ENCODE measurements around the gene CENPN. TPM values are rescaled to one million over a fixed set of nuclear protein-coding genes. Genes with fewer than 3 reads are reported as not detected.

CENPN gene
- total RNA-seq, 4 donors from 2014 or later = 4.9 to 12.7 (median 8.5) TPM

DNA sequence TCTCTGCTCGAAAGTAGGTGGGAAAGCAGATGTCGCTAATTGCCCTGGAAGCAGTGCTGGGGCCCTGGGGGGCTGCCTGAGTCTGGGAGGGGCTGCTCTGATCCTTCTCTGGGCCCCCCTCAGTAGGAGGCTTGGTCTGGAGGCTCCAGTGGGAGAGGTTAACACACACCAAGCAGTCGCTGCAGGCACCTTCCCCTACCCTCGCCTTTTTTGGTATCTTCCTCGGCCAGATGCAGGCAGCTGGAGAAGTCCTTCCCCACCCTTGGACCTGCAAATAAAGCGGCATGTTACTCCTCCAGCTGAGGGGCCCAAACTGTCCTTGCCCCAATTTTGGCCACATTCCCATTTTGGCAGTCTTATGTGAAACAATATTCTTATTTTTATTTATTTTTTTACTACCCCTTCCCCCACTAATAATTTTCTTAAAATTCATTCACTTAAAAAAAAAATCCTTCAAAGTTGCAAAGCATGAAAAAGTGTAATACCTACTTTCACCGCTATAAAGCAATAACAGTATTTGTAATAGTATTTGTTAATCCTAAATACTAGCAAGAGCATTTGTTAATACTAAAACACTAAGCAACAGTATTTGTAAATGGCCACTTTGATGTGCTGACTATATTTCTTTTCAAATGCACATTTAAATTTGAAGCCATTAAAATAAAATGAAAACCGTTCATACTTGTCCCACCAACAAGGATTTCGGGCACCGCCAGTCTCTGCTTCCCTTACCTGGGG, 55.0 kb downstream of the CENPN start:
- Histone ChIP-seq H3K36me3 (no peaks in the 10 kb centered on the region), H3K9me3 (no peaks in the 10 kb centered on the region), H3K27me3 (no peaks in the 10 kb centered on the region), H3K4me1 (no peaks in the 10 kb centered on the region), H3K4me3 (no peak overlapping the region), H3K27ac (no peak overlapping the region)
- DNase-seq = no peak
- intact Hi-C loops (cut with DNase I; ENCODE audit: low total_unique reads) (no loop called here), in situ Hi-C loops (cut with MboI; ENCODE audit: low pct_ligation_motif_present in 1 of 4, low pct_unique_long_range_greater_than_20kb in 1 of 4, low sequenced_read_pairs in 3 of 4) (no loop called here)
- 80 to 89% methylated on average over 7 to 10 of the region's 10 CpGs for WGBS, 2 donors (ENCODE audit: low coverage in 1 of 2)
- TF ChIP-seq EP300 (IDR thresholded peaks at IDR 0.05; ENCODE audit: low read depth) = no peak
- TF ChIP-seq, protein P1, sequence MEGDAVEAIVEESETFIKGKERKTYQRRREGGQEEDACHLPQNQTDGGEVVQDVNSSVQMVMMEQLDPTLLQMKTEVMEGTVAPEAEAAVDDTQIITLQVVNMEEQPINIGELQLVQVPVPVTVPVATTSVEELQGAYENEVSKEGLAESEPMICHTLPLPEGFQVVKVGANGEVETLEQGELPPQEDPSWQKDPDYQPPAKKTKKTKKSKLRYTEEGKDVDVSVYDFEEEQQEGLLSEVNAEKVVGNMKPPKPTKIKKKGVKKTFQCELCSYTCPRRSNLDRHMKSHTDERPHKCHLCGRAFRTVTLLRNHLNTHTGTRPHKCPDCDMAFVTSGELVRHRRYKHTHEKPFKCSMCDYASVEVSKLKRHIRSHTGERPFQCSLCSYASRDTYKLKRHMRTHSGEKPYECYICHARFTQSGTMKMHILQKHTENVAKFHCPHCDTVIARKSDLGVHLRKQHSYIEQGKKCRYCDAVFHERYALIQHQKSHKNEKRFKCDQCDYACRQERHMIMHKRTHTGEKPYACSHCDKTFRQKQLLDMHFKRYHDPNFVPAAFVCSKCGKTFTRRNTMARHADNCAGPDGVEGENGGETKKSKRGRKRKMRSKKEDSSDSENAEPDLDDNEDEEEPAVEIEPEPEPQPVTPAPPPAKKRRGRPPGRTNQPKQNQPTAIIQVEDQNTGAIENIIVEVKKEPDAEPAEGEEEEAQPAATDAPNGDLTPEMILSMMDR (IDR thresholded peaks at IDR 0.05) = no peak
- no peak for TF ChIP-seq POLR2AphosphoS5 (IDR thresholded peaks at IDR 0.05)
- TF ChIP-seq POLR2A (IDR thresholded peaks at IDR 0.05) = no peak

DNA sequence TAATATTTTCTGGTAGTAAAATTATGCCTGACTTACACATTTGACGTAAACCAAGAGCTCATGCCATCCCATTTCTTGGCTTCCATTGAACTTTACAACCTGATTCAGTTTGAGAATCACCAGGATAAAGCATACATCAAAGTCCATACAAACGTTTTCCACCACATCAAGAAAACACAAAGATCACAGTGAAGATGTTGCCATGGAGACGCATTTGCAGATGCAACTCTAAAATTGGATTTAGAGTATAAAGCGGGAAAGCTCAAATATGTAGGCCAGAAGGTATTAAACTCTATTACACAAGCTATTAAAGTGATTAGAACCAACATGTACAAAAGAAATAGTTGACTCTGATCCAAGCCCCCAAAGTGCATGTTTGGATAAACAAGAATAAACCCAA, 59.7 kb downstream of the CENPN start:
- intact Hi-C loops (cut with DNase I; ENCODE audit: low total_unique reads) (no loop called here), in situ Hi-C loops (cut with MboI; ENCODE audit: low pct_ligation_motif_present in 1 of 4, low pct_unique_long_range_greater_than_20kb in 1 of 4, low sequenced_read_pairs in 3 of 4) (no loop called here)
- H3K9me3 ChIP-seq = no peaks in the 10 kb centered on the region
- H3K36me3 ChIP-seq = no peaks in the 10 kb centered on the region
- no peak for DNase-seq
- no peak overlapping the region for H3K4me3 ChIP-seq
- H3K27ac ChIP-seq = peak overlapping the region in 1 of 4 donors; percentile 22
- no peaks in the 10 kb centered on the region for H3K27me3 ChIP-seq
- 54 to 57% methylated on average over 2 to 4 of the region's 4 CpGs for WGBS, 2 donors (ENCODE audit: low coverage in 1 of 2)
- TF ChIP-seq POLR2A (IDR thresholded peaks at IDR 0.05) = no peak
- H3K4me1 ChIP-seq = no peaks in the 10 kb centered on the region

DNA sequence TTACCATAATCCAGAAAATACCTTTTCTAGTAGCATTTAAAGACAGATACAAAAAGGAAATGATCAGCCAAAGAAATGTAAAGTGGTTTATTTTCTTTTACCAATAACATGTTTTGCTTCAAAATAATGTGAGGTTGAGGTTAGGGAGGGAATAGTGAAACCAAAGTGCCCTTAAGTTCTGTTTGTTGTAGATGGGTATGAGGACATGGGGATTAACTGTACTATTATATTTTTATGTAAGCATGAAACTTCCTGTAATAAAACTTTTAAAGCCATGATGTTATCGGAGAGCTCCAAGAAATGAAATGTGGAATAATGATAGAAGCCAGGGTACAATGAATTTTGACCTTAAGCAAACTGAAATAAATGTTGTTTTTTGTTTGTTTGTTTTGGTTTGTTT, 60.2 kb downstream of the CENPN start:
- no peak for TF ChIP-seq POLR2A (IDR thresholded peaks at IDR 0.05)
- no peak for TF ChIP-seq EP300 (IDR thresholded peaks at IDR 0.05; ENCODE audit: low read depth)
- no peak for TF ChIP-seq POLR2AphosphoS5 (IDR thresholded peaks at IDR 0.05)
- TF ChIP-seq, protein P1 (IDR thresholded peaks at IDR 0.05) = no peak
- Histone ChIP-seq H3K4me3 (no peak overlapping the region), H3K9me3 (no peaks in the 10 kb centered on the region), H3K27me3 (no peaks in the 10 kb centered on the region), H3K36me3 (no peaks in the 10 kb centered on the region), H3K27ac (peak overlapping the region in 2 of 4 donors; percentile 38 to 47), H3K4me1 (no peaks in the 10 kb centered on the region)
- WGBS, 2 donors (ENCODE audit: low coverage in 1 of 2) = 27 to 39% methylated on average over 1 of the region's 1 CpG
- intact Hi-C loops (cut with DNase I; ENCODE audit: low total_unique reads) = no loop called here
- no peak for DNase-seq
- in situ Hi-C loops (cut with MboI; ENCODE audit: low pct_ligation_motif_present in 1 of 4, low pct_unique_long_range_greater_than_20kb in 1 of 4, low sequenced_read_pairs in 3 of 4) = no loop called here

DNA sequence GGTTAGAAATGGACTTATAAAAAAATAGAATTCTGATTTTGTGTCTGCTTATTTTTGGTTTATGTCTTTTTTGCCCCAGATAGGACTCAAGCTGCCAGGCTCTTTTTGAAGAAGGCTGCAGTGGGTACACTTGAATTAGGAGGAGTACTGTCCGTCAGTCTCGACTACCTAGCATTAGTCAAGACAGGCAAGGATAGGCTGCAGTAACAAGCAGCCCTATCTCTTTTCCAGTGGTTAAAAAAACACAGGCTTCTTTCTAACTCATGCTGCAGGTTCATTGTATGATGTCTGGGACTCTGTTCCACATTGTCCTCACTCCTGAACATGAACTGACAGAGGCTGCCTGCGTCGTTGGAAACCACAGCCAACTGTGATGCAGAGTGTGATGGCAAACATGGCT, 62.0 kb downstream of the CENPN start:
- Histone ChIP-seq H3K27ac (no peak overlapping the region), H3K36me3 (no peaks in the 10 kb centered on the region), H3K27me3 (no peaks in the 10 kb centered on the region), H3K9me3 (no peaks in the 10 kb centered on the region), H3K4me3 (no peak overlapping the region), H3K4me1 (no peaks in the 10 kb centered on the region)
- DNase-seq = no peak
- WGBS, 2 donors (ENCODE audit: low coverage in 1 of 2) = 93 to 96% methylated on average over 4 of the region's 4 CpGs
- in situ Hi-C loops (cut with MboI; ENCODE audit: low pct_ligation_motif_present in 1 of 4, low pct_unique_long_range_greater_than_20kb in 1 of 4, low sequenced_read_pairs in 3 of 4) = no loop called here
- TF ChIP-seq POLR2A (IDR thresholded peaks at IDR 0.05) = no peak
- TF ChIP-seq, protein P1 (IDR thresholded peaks at IDR 0.05) = no peak
- TF ChIP-seq POLR2AphosphoS5 (IDR thresholded peaks at IDR 0.05) = no peak
- TF ChIP-seq EP300 (IDR thresholded peaks at IDR 0.05; ENCODE audit: low read depth) = no peak
- intact Hi-C loops (cut with DNase I; ENCODE audit: low total_unique reads) = no loop called here

DNA sequence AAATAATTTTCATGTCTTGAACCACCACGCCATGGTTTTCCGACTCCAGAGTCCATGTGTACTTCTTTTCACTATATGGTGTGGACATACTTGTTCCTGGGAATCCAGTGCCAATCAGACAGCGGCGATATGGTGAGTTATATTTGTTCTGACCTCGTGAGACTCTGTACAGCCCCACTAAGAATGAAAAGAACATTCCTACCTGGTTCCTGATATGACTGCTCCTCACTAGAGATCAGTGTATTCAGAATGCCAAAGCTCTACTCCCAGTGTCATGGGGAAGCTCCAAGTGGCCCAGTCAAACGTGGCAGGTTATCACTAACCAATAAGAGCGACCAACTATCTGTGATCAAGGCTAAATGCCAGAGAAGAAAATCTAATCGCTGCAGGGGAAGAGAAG, 64.0 kb downstream of the CENPN start:
- no peaks in the 10 kb centered on the region for H3K27me3 ChIP-seq
- H3K4me1 ChIP-seq = peaks cover 0 to under 1% (median 0%) of the 10 kb centered on the region in 4 donors
- TF ChIP-seq POLR2AphosphoS5 (IDR thresholded peaks at IDR 0.05) = no peak
- no peak for TF ChIP-seq EP300 (IDR thresholded peaks at IDR 0.05; ENCODE audit: low read depth)
- TF ChIP-seq, protein P1 (IDR thresholded peaks at IDR 0.05) = no peak
- TF ChIP-seq POLR2A (IDR thresholded peaks at IDR 0.05) = no peak
- H3K36me3 ChIP-seq = no peaks in the 10 kb centered on the region
- intact Hi-C loops (cut with DNase I; ENCODE audit: low total_unique reads) = no loop called here
- no peak overlapping the region for H3K4me3 ChIP-seq
- no peak overlapping the region for H3K27ac ChIP-seq
- in situ Hi-C loops (cut with MboI; ENCODE audit: low pct_ligation_motif_present in 1 of 4, low pct_unique_long_range_greater_than_20kb in 1 of 4, low sequenced_read_pairs in 3 of 4) = no loop called here
- H3K9me3 ChIP-seq = no peaks in the 10 kb centered on the region
- DNase-seq = no peak
- 77 to 100% methylated on average over 2 to 8 of the region's 8 CpGs for WGBS, 2 donors (ENCODE audit: low coverage in 1 of 2)
